Osteoblast (primary cell): ENCODE measurements around the gene ADGRD1. TPM values are rescaled to one million over a fixed set of nuclear protein-coding genes. Genes with fewer than 3 reads are reported as not detected.

Source experiments
- DNase-seq: peaks from one replicate; pipeline ENCODE4 v3.0.0; 2011; ENCODE audit warnings: low spot score, mixed read lengths; ENCODE audit not compliant: insufficient read length; ENCODE audit errors: missing footprints
- H2AFZ ChIP-seq: 2 replicates; pipeline ENCODE4 v1.6.0; 2011; ENCODE audit warnings: mild to moderate bottlenecking, low read length
- H3K27ac ChIP-seq: 2 replicates; pipeline ENCODE4 v1.5.1; 2011; ENCODE audit warnings: mild to moderate bottlenecking, low read depth, low read length, moderate library complexity
- H3K27me3 ChIP-seq: 2 replicates; pipeline ENCODE4 v1.6.0; 2012; ENCODE audit warnings: mild to moderate bottlenecking, control low read depth, inconsistent platforms, low read length, moderate library complexity; ENCODE audit not compliant: insufficient read depth
- H3K36me3 ChIP-seq: 2 replicates; pipeline ENCODE4 v1.5.1; 2011; ENCODE audit warnings: mild to moderate bottlenecking, low read length, control low read depth, moderate library complexity; ENCODE audit not compliant: insufficient read depth
- H3K4me1 ChIP-seq: 2 replicates; pipeline ENCODE4 v1.5.1; 2011; ENCODE audit warnings: mild to moderate bottlenecking, low read length, control low read depth, moderate library complexity; ENCODE audit not compliant: insufficient read depth
- H3K4me2 ChIP-seq: 2 replicates; pipeline ENCODE4 v1.6.0; 2011; ENCODE audit warnings: mild to moderate bottlenecking, low read length; ENCODE audit not compliant: insufficient read depth
- H3K4me3 ChIP-seq: fragments of 200-600 bp; sonication (generic); 3 replicates; pipeline ENCODE4 v1.5.1; 2012; ENCODE audit warnings: mild to moderate bottlenecking, low read length, inconsistent platforms; ENCODE audit not compliant: insufficient read depth
- H3K79me2 ChIP-seq: 2 replicates; pipeline ENCODE4 v1.6.0; 2012; ENCODE audit warnings: mild to moderate bottlenecking, low read length, control low read depth, inconsistent platforms; ENCODE audit not compliant: insufficient read depth
- H3K9me3 ChIP-seq: 2 replicates; pipeline ENCODE4 v1.5.1; 2011; ENCODE audit warnings: low read depth, low read length, control low read depth
- H4K20me1 ChIP-seq: 2 replicates; pipeline ENCODE4 v1.6.0; 2012; ENCODE audit warnings: mild to moderate bottlenecking, low read length, control low read depth; ENCODE audit not compliant: insufficient read depth
- total RNA-seq: library from RNA; depleted of rRNA; stranded (reverse); fragments of >200 nt; gene quantifications from 2 replicates; pipeline ENCODE4 v1.2.3, GENCODE V29; 2012
- TF ChIP-seq, protein P1 (sequence below): IDR thresholded peaks from 2 replicates; pipeline ENCODE4 v1.5.1; 2011; ENCODE audit warnings: mild to moderate bottlenecking, low read depth, low read length, moderate library complexity; ENCODE audit errors: extremely low read depth

The ADGRD1 gene
- total RNA-seq, 1 donor = 0.72 TPM

DNA sequence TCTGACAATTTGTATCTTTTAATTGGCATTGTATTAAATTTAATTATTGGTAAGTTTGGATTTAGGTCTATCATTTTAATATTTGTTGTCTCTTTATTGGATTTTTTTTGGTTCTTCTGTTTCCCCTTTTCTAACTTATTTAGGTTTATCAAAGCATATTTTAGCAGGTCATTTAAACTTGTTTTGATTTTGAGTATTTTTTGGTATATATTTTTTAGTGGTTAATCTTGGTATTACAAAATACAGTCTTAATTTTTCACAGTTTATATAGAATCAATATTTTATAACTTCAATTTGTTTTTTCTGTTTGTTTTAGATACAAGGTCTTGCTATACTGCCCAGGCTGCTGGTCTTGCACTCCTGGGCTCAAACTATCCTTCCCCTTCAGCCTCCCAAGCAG, 15.5 kb upstream of the ADGRD1 start:
- Histone ChIP-seq H3K9me3 (no peaks in the 10 kb centered on the region), H3K4me2 (no peak overlapping the region), H3K36me3 (no peaks in the 10 kb centered on the region), H3K79me2 (no peaks in the 10 kb centered on the region), H3K4me3 (no peak overlapping the region), H2AFZ (no peak overlapping the region), H3K27me3 (no peaks in the 10 kb centered on the region), H3K4me1 (no peaks in the 10 kb centered on the region), H3K27ac (no peak overlapping the region), H4K20me1 (no peaks in the 10 kb centered on the region)
- no peak for DNase-seq
- TF ChIP-seq, protein P1, sequence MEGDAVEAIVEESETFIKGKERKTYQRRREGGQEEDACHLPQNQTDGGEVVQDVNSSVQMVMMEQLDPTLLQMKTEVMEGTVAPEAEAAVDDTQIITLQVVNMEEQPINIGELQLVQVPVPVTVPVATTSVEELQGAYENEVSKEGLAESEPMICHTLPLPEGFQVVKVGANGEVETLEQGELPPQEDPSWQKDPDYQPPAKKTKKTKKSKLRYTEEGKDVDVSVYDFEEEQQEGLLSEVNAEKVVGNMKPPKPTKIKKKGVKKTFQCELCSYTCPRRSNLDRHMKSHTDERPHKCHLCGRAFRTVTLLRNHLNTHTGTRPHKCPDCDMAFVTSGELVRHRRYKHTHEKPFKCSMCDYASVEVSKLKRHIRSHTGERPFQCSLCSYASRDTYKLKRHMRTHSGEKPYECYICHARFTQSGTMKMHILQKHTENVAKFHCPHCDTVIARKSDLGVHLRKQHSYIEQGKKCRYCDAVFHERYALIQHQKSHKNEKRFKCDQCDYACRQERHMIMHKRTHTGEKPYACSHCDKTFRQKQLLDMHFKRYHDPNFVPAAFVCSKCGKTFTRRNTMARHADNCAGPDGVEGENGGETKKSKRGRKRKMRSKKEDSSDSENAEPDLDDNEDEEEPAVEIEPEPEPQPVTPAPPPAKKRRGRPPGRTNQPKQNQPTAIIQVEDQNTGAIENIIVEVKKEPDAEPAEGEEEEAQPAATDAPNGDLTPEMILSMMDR = no peak

DNA sequence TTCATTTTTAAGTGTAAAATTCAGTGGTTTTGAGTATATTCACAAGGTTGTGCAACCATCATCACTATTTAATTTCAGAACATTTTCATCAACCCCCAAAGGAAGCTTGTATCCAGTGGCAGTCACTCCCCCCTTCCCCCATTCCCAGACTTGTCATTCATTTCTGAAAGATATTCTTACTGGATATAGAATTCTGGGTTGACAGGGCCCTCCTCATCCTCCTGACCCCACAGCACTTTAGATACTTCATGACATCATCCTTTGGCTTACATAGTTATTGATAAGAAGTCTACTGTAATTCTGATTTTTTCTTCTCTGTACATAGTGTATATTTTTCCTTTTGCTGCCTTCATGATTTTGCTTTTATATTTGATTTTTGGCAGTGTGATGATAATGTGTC, 8.8 kb upstream of the ADGRD1 start:
- H3K36me3 ChIP-seq = no peaks in the 10 kb centered on the region
- DNase-seq = no peak
- H4K20me1 ChIP-seq = no peaks in the 10 kb centered on the region
- no peaks in the 10 kb centered on the region for H3K9me3 ChIP-seq
- H3K27ac ChIP-seq = no peak overlapping the region
- no peak overlapping the region for H3K4me2 ChIP-seq
- no peaks in the 10 kb centered on the region for H3K79me2 ChIP-seq
- no peaks in the 10 kb centered on the region for H3K27me3 ChIP-seq
- no peak overlapping the region for H2AFZ ChIP-seq
- no peak overlapping the region for H3K4me3 ChIP-seq
- no peaks in the 10 kb centered on the region for H3K4me1 ChIP-seq
- TF ChIP-seq, protein P1 = no peak

DNA sequence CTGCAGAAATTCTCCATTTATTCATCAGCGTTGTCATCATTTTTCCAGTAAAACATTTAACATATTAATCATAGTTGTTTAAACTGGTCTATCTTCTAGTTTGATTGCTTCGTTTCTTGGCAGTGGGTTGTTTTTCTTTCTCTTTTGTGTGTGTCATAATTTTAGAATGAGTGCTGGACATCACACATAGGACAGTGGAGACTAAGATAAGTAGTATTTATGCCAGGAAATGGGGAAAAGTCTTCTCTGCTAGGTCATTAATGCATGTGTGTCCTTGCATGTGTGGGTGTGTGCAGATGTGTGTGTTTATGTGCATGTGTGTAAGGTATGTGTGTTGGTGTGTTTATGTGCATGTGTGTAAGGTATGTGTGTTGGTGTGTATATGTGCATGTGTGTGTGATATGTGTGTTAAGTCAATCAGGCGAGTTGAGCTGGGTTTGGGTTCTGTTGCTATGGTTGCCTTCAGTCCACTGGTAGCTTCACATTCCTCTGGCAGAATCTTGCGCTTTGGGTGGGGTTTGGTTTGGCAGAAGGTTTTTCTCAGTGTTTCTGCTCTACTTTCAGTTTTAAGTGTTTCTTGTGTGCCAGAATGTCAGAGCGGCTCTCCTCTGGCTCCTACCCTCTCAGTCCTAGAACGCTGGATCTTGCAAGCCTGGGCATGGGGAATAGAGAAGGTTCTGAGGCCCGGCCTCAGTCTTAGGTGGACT, 7.8 kb upstream of the ADGRD1 start:
- DNase-seq = no peak
- Histone ChIP-seq H3K9me3 (no peaks in the 10 kb centered on the region), H2AFZ (no peak overlapping the region), H3K79me2 (no peaks in the 10 kb centered on the region), H3K36me3 (no peaks in the 10 kb centered on the region), H3K4me2 (peak overlapping the region; percentile 30), H4K20me1 (no peaks in the 10 kb centered on the region), H3K4me3 (no peak overlapping the region), H3K4me1 (no peaks in the 10 kb centered on the region), H3K27ac (no peak overlapping the region), H3K27me3 (no peaks in the 10 kb centered on the region)
- TF ChIP-seq, protein P1 = no peak

DNA sequence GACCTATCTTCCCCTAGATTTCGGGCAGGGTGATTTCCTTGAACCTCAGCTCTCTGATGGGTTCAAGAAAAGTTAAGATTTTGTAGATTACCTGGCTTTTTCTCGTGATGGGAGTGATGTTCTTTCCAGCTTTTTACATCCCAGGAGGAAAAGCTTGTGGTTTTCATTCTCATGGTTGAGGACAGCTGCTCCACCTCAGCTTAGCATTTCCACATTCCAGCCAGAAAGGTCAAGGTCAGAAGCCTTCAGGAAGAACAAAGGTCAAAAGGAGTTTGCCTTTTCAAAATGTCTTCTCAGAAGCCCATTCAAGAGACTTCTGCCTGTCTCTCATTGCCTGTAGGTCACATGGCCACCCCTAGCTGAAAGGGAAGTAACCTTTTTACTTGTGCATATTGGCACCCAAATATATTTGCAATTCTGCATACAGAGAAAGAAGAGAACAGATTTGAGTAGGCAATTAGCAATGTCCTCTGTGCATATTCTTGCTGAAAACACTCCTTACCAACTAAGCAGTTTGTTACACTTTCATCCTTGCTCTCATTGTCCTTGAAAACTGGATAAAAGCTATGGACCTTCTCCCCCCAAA, 6.6 kb upstream of the ADGRD1 start:
- H4K20me1 ChIP-seq = no peaks in the 10 kb centered on the region
- H3K4me3 ChIP-seq = no peak overlapping the region
- H3K4me1 ChIP-seq = no peaks in the 10 kb centered on the region
- no peak for DNase-seq
- no peak overlapping the region for H3K4me2 ChIP-seq
- H3K79me2 ChIP-seq = no peaks in the 10 kb centered on the region
- no peak overlapping the region for H2AFZ ChIP-seq
- no peaks in the 10 kb centered on the region for H3K36me3 ChIP-seq
- no peaks in the 10 kb centered on the region for H3K27me3 ChIP-seq
- no peak overlapping the region for H3K27ac ChIP-seq
- TF ChIP-seq, protein P1 = no peak
- H3K9me3 ChIP-seq = no peaks in the 10 kb centered on the region
